Prostate gland (tissue), 2 donors: ENCODE data around the gene MAN2B2.

Experiments used
- CTCF ChIP-seq, 4 experiments: fragments of 200-600 bp in 2 of 4; fragments of 450-650 bp in 2 of 4; sonication (generic) in 2 of 4; IDR thresholded peaks; 1 replicate in 3 of 4; 2 replicates in 1 of 4; pipeline ENCODE4 v1.5.1; 2016 to 2019; ENCODE audit warnings: antibody characterized with exemption in 4 of 4, mild to moderate bottlenecking in 2 of 4, moderate library complexity in 2 of 4
- POLR2A ChIP-seq: fragments of 450-650 bp; IDR thresholded peaks from one replicate; pipeline ENCODE4 v1.6.1; 2016; ENCODE audit warnings: antibody characterized with exemption, mild to moderate bottlenecking
- POLR2AphosphoS5 ChIP-seq: sonication (generic); formaldehyde crosslinking; IDR thresholded peaks from one replicate; pipeline ENCODE4 v1.6.1; 2017; ENCODE audit warnings: antibody characterized with exemption

- TF ChIP-seq POLR2AphosphoS5 (no peak), CTCF (IDR thresholded peaks at IDR 0.05) (no peak), POLR2A (no peak)
Measured at GRCh38 chr4:6586715-6587325, 11.8 kb downstream of the MAN2B2 start.
